Endothelial cell of umbilical vein (primary cell): ENCODE results near the gene ZCWPW2.

Experiments used
- CTCF ChIP-seq, 2 donors: IDR thresholded peaks; 1 replicate in 1 of 2; 2 replicates in 1 of 2; pipeline ENCODE4 v1.5.1; 2011; ENCODE audit warnings: low read length in 2 of 2, mild to moderate bottlenecking in 2 of 2, moderate library complexity in 2 of 2, control low read depth in 1 of 2, inconsistent platforms in 1 of 2, low read depth in 1 of 2; ENCODE audit not compliant: insufficient read depth in 1 of 2; ENCODE audit errors: extremely low read depth in 1 of 2
- EZH2 ChIP-seq: IDR thresholded peaks from 2 replicates; pipeline ENCODE4 v1.6.1; 2012; ENCODE audit warnings: borderline replicate concordance, low read depth, mild to moderate bottlenecking, moderate library complexity, low read length, inconsistent platforms; ENCODE audit not compliant: severe bottlenecking
- FOS ChIP-seq: IDR thresholded peaks from 2 replicates; pipeline ENCODE4 v1.6.1; 2011; ENCODE audit warnings: mild to moderate bottlenecking, low read length, moderate library complexity, borderline replicate concordance; ENCODE audit not compliant: insufficient read depth
- GATA2 ChIP-seq: IDR thresholded peaks from 2 replicates; pipeline ENCODE4 v1.7.0; 2011; ENCODE audit warnings: low read depth, mild to moderate bottlenecking, moderate library complexity, mixed read lengths, low read length; ENCODE audit not compliant: insufficient read length, insufficient read depth
- JUN ChIP-seq: IDR thresholded peaks from 2 replicates; pipeline ENCODE4 v1.6.1; 2011; ENCODE audit warnings: borderline replicate concordance, low read depth; ENCODE audit not compliant: insufficient read length, insufficient read depth
- MAX ChIP-seq: IDR thresholded peaks from 2 replicates; pipeline ENCODE4 v1.6.1; 2011; ENCODE audit not compliant: insufficient read depth, insufficient read length
- POLR2A ChIP-seq: IDR thresholded peaks from 2 replicates; pipeline ENCODE4 v1.6.1; 2012; ENCODE audit warnings: low read depth, mild to moderate bottlenecking, control low read depth, low read length
- POLR2AphosphoS5 ChIP-seq: IDR thresholded peaks from 2 replicates; pipeline ENCODE4 v1.6.1; 2012; ENCODE audit warnings: low read depth, mild to moderate bottlenecking, control low read depth, low read length, moderate library complexity; ENCODE audit not compliant: insufficient read depth

DNA sequence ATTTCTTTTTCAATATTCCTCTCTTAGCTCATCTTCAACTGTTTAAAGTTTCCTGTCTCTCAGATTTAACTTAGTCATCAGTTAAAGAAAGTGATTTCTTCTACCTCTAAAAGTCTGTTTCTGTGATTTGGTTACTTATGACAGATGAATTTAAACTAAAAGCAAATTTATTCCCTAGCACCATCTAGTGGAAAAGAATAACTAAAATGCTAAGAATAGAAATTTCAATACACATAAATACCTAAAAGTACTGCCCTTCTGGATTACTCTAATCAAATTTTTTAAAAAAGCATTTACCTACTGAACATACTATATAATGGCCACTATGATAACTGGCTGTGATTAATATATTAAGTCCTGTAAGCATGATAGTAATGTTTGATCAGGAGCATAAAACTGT lies 14.0 kb upstream of the ZCWPW2 start:
- TF ChIP-seq POLR2A, result no peak
- TF ChIP-seq CTCF (IDR thresholded peaks at IDR 0.05; ENCODE audit: extremely low read depth in 1 of 2, insufficient read depth in 1 of 2, low read depth in 1 of 2, low read length in 2 of 2), result no peak
- no peak for TF ChIP-seq EZH2
- no peak for TF ChIP-seq MAX
- no peak for TF ChIP-seq FOS
- TF ChIP-seq GATA2, result no peak
- TF ChIP-seq POLR2AphosphoS5, result no peak
- TF ChIP-seq JUN, result no peak
